ENCODE results near the gene C17orf67. TPM values are rescaled to one million over a fixed set of nuclear protein-coding genes. Genes with fewer than 3 reads are reported as not detected.

Gene C17orf67
- total and polyA plus RNA-seq, 2 experiments from 2014 or later, result 1.0 to 3.7 TPM

DNA sequence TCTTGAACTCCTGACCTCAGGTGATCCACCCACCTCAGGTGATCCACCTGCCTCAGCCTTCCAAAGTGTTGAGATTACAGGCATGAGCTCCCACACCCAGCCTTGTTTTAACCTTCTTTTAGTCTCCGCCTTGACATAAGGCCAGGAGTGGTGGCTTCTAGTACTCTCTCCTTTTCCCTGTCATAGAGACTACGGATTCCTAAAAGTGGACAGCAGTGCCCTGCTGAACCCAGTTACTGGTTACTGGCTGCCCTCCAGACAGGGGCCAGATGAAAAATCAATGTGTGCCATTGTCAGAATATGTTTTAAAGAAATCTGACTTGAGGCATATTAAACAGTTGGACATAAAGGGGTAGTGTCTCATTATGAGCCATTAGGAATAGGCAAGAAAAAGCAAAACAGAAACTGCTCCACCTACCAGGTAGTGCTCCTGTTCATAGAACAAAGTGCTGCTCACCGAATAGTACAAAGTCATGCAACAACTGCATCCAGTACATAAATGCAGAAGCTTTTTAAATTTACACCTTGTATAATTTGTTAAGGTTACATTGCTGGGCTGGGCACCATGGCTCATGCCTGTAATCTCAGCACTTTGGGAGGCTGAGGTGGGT, 48.1 kb upstream of the C17orf67 start (continued):
- TF ChIP-seq, protein P1, sequence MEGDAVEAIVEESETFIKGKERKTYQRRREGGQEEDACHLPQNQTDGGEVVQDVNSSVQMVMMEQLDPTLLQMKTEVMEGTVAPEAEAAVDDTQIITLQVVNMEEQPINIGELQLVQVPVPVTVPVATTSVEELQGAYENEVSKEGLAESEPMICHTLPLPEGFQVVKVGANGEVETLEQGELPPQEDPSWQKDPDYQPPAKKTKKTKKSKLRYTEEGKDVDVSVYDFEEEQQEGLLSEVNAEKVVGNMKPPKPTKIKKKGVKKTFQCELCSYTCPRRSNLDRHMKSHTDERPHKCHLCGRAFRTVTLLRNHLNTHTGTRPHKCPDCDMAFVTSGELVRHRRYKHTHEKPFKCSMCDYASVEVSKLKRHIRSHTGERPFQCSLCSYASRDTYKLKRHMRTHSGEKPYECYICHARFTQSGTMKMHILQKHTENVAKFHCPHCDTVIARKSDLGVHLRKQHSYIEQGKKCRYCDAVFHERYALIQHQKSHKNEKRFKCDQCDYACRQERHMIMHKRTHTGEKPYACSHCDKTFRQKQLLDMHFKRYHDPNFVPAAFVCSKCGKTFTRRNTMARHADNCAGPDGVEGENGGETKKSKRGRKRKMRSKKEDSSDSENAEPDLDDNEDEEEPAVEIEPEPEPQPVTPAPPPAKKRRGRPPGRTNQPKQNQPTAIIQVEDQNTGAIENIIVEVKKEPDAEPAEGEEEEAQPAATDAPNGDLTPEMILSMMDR (conservative IDR thresholded peaks at IDR 0.05; ENCODE audit: low read depth in 2 of 2), result no peak
- TF ChIP-seq EZH2 (IDR thresholded peaks at IDR 0.05; ENCODE audit: low read depth, unreplicated experiment), result no peak
- no peak for TF ChIP-seq ZNF114 (CRISPR knock-in tag; IDR thresholded peaks at IDR 0.05)
- TF ChIP-seq CREB1 (CRISPR knock-in tag; IDR thresholded peaks at IDR 0.05; ENCODE audit: low read depth), result no peak
- TF ChIP-seq, protein P2, sequence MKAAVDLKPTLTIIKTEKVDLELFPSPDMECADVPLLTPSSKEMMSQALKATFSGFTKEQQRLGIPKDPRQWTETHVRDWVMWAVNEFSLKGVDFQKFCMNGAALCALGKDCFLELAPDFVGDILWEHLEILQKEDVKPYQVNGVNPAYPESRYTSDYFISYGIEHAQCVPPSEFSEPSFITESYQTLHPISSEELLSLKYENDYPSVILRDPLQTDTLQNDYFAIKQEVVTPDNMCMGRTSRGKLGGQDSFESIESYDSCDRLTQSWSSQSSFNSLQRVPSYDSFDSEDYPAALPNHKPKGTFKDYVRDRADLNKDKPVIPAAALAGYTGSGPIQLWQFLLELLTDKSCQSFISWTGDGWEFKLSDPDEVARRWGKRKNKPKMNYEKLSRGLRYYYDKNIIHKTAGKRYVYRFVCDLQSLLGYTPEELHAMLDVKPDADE (IDR thresholded peaks at IDR 0.05), result no peak
- TF ChIP-seq NANOG (IDR thresholded peaks at IDR 0.05; ENCODE audit: borderline replicate concordance), result no peak
- no peak for TF ChIP-seq JUNB (IDR thresholded peaks at IDR 0.05; ENCODE audit: unreplicated experiment)
- no peak for TF ChIP-seq EZH2phosphoT487 (IDR thresholded peaks at IDR 0.05; ENCODE audit: unreplicated experiment)

DNA sequence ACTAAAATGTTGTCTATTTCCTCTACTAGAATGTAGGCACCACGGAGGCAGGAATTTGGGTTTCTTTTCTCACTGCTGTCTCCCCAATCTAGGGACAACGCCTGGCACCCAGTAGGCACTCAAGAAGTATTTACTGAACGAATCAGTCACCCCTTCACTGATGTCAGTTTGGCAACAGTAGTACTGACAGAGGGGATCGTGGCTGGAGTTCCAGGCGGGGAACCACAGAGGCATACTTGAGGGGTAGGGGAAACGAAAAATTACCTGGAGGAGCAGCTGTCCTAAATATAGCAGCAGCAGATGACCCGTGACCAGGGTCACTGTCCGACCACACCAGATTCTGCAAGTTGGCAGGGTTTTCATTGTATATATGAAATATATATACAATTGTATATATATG, 46.9 kb upstream of the C17orf67 start:
- Histone ChIP-seq H3F3A (replicated peaks; ENCODE audit: low read depth) (no peaks in the 10 kb centered on the region), H3K79me2 (replicated peaks; ENCODE audit: insufficient read depth) (no peaks in the 10 kb centered on the region), H3K4me2 (no peak overlapping the region), H3K36me3 (ENCODE audit: insufficient read depth) (no peaks in the 10 kb centered on the region), H4K20me1 (replicated peaks; ENCODE audit: insufficient read depth) (no peaks in the 10 kb centered on the region), H2AFZ (no peak overlapping the region), H3K4me1 (ENCODE audit: insufficient read depth) (no peaks in the 10 kb centered on the region), H3K27me3 (ENCODE audit: insufficient read depth) (no peaks in the 10 kb centered on the region), H3K27ac (ENCODE audit: low read depth) (no peak overlapping the region), H3K4me3 (no peak overlapping the region), H3K9me2 (ENCODE audit: insufficient read depth) (no peaks in the 10 kb centered on the region)
- DNase-seq (ENCODE audit: low spot score) (no peak), ATAC-seq (no peak)
- no peak overlapping the region for H3K27ac Mint-ChIP-seq
- no peak overlapping the region for H3K4me3 Mint-ChIP-seq
- H3K9me3 Mint-ChIP-seq, result peaks cover 5% of the 10 kb centered on the region; the same call in 1 of the 3 replicates
- peaks cover 2% of the 10 kb centered on the region; the same call in 1 of the 3 replicates for H3K4me1 Mint-ChIP-seq
- no peaks in the 10 kb centered on the region; the same call in 1 of the 3 replicates for H3K36me3 Mint-ChIP-seq (ENCODE audit: low read depth)
- TF ChIP-seq, protein P1 (conservative IDR thresholded peaks at IDR 0.05; ENCODE audit: low read depth in 2 of 2), result no peak
- TF ChIP-seq, protein P3, sequence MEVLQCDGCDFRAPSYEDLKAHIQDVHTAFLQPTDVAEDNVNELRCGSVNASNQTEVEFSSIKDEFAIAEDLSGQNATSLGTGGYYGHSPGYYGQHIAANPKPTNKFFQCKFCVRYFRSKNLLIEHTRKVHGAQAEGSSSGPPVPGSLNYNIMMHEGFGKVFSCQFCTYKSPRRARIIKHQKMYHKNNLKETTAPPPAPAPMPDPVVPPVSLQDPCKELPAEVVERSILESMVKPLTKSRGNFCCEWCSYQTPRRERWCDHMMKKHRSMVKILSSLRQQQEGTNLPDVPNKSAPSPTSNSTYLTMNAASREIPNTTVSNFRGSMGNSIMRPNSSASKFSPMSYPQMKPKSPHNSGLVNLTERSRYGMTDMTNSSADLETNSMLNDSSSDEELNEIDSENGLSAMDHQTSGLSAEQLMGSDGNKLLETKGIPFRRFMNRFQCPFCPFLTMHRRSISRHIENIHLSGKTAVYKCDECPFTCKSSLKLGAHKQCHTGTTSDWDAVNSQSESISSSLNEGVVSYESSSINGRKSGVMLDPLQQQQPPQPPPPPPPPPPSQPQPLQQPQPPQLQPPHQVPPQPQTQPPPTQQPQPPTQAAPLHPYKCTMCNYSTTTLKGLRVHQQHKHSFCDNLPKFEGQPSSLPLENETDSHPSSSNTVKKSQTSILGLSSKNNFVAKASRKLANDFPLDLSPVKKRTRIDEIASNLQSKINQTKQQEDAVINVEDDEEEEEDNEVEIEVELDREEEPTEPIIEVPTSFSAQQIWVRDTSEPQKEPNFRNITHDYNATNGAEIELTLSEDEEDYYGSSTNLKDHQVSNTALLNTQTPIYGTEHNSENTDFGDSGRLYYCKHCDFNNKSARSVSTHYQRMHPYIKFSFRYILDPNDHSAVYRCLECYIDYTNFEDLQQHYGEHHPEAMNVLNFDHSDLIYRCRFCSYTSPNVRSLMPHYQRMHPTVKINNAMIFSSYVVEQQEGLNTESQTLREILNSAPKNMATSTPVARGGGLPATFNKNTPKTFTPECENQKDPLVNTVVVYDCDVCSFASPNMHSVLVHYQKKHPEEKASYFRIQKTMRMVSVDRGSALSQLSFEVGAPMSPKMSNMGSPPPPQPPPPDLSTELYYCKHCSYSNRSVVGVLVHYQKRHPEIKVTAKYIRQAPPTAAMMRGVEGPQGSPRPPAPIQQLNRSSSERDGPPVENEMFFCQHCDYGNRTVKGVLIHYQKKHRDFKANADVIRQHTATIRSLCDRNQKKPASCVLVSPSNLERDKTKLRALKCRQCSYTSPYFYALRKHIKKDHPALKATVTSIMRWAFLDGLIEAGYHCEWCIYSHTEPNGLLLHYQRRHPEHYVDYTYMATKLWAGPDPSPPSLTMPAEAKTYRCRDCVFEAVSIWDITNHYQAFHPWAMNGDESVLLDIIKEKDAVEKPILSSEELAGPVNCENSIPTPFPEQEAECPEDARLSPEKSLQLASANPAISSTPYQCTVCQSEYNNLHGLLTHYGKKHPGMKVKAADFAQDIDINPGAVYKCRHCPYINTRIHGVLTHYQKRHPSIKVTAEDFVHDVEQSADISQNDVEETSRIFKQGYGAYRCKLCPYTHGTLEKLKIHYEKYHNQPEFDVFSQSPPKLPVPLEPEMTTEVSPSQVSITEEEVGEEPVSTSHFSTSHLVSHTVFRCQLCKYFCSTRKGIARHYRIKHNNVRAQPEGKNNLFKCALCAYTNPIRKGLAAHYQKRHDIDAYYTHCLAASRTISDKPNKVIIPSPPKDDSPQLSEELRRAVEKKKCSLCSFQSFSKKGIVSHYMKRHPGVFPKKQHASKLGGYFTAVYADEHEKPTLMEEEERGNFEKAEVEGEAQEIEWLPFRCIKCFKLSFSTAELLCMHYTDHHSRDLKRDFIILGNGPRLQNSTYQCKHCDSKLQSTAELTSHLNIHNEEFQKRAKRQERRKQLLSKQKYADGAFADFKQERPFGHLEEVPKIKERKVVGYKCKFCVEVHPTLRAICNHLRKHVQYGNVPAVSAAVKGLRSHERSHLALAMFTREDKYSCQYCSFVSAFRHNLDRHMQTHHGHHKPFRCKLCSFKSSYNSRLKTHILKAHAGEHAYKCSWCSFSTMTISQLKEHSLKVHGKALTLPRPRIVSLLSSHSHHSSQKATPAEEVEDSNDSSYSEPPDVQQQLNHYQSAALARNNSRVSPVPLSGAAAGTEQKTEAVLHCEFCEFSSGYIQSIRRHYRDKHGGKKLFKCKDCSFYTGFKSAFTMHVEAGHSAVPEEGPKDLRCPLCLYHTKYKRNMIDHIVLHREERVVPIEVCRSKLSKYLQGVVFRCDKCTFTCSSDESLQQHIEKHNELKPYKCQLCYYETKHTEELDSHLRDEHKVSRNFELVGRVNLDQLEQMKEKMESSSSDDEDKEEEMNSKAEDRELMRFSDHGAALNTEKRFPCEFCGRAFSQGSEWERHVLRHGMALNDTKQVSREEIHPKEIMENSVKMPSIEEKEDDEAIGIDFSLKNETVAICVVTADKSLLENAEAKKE (CRISPR knock-in tag; IDR thresholded peaks at IDR 0.05), result no peak
- TF ChIP-seq ZNF331 (CRISPR knock-in tag; IDR thresholded peaks at IDR 0.05; ENCODE audit: low read depth), result no peak
- peaks cover 6% of the 10 kb centered on the region for H3K27me3 Mint-ChIP-seq (ENCODE audit: insufficient read depth, low read depth, poor library complexity)

All from GM23338 (cell line).